ENCODE data around the gene PCAT7. TPM values are rescaled to one million over a fixed set of nuclear protein-coding genes. Genes with fewer than 3 reads are reported as not detected.

The PCAT7 gene
- total RNA-seq, 1 donor from 2014 or later, result not detected

GRCh38 chr9:94606646-94607422 lies 52.0 kb downstream of the PCAT7 start:
- no peak for DNase-seq

DNA sequence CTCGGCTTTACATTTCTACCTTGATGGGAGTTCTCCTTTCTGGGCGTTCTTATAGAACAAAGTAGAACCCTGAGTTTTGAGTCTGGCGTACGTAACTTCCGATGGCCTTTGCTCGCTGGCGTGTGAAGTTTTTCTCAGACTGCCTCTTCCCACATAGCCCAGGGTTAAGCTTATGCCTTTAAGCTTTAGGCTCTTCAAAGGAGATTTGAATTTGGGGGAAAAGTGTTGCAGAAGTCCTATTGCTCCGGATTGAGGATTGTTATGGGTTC lies 52.5 kb downstream of the PCAT7 start:
- no peak for DNase-seq

DNA sequence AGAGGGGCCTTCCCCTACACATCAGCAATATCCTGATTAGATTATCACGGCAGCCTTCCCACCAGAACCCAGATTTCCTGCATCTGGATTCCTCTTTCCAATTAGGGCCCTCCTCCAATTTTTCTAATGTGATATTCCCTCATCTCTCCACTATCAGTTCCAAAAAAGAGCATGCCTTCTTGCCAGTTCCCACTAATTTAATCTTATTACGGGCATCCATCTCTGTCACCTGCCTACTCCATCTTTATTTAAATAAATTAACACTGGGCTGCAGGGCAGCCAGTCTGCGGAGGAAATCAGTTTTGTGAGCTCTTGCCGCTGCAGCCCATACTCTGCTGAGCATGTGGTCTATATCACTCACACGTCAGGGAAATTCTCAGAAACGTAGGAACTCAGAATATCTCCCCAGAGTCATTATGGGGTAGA lies 55.3 kb downstream of the PCAT7 start:
- no peak for DNase-seq

- no peak for DNase-seq
Measured at GRCh38 chr9:94611638-94612068, 56.8 kb downstream of the PCAT7 start.

DNA sequence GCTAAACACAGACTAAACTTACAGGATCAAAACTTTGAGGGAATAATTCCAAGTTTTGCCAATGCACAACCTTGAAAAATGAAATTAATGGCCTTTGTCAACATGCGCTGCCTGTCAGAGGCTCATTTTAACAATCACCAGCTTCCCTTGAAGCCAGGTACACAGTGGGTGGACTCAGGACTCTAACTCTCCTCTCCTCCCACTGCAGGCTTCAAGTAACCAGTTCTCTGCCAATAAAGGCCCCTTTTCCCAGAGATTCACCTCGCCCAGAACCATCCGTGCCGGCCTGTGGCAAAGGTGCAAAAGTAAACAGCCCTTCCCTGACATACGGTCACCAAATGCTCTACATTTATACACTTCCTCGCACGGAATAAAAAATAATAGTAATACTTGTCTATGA lies 57.2 kb downstream of the PCAT7 start:
- DNase-seq, result no peak

DNA sequence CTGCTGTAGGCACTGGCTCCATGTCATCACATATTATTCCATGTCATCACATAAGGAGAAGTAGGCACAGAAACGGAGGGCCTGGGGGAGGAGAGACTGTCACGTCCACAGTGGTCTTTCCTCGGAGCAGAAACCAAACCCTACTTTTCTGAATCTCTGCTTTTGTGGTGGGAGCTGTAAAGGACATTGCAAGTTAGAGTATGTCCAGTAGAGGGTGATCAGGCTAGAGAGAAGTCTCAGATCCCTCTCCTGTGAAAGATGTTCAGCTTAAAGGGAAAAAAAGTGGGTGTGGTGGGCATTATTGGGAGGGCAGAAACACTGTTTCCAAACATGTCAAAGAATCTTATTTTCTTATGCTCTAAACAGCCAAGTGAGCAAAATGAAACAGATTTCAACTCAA lies 58.1 kb downstream of the PCAT7 start:
- no peak for DNase-seq

DNA sequence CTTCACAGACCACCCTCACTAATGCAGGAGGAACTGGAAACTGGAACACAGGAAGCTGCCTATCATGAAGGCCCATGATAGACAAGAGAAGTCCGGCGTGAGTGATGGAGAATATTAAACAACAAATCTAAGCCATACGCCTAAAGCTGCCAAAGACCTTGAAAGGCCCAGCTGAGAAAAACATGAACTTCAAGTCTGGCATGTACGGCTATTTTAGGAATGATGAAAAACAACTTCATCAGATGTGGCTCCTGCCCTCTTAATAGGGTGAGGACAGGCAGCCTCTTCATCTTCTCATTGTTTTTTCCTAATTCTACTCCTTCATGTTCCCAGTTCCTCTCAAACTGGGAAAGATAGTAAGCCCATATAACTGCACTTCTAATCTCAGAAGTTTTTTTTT lies 64.1 kb downstream of the PCAT7 start:
- no peak for DNase-seq

Small RNAs within 50 kb of the gene (small RNA-seq; reads per million reads assigned to genes)
- not detected for gene RNU6-669P

Other genes with a start within 250 kb of the PCAT7 start
- not detected for gene NUTM2F, start 226.4 kb upstream of the PCAT7 start, total RNA-seq
- not detected for gene FBP2, start 38.7 kb downstream of the PCAT7 start, total RNA-seq
- gene FBP1, start 84.4 kb downstream of the PCAT7 start, total RNA-seq, result not detected
- gene AOPEP, start 171.6 kb downstream of the PCAT7 start, total RNA-seq, result 32.1 TPM